ENCODE data around the gene MMP7.

MMP7 gene

GRCh38 chr11:102572554-102573220 lies 42.1 kb upstream of the MMP7 start:
- Histone ChIP-seq H3K9me3 (ENCODE audit: low read length) (peaks cover 4% of the 10 kb centered on the region), H3K4me2 (ENCODE audit: low read length) (no peak overlapping the region), H3F3A (ENCODE audit: insufficient read depth, low read length) (no peaks in the 10 kb centered on the region), H3K27me3 (ENCODE audit: insufficient read depth, low read length) (no peaks in the 10 kb centered on the region), H3K4me1 (ENCODE audit: insufficient read depth, low read length, severe bottlenecking) (peaks cover 11% of the 10 kb centered on the region), H4K20me1 (ENCODE audit: insufficient read depth, low read length) (no peaks in the 10 kb centered on the region), H3K9me2 (ENCODE audit: low read depth, low read length) (no peaks in the 10 kb centered on the region), H2AFZ (ENCODE audit: low read length) (no peak overlapping the region), H3K79me2 (ENCODE audit: insufficient read depth, low read length) (no peaks in the 10 kb centered on the region), H3K4me3 (ENCODE audit: low read depth, low read length, poor library complexity, severe bottlenecking) (no peak overlapping the region), H3K36me3 (ENCODE audit: insufficient read depth, low read length) (no peaks in the 10 kb centered on the region), H3K27ac (ENCODE audit: low read depth, low read length, poor library complexity, severe bottlenecking) (no peak overlapping the region), H3K9ac (ENCODE audit: low read length) (no peak overlapping the region)
- TF ChIP-seq EZH2 (IDR thresholded peaks at IDR 0.05; ENCODE audit: borderline replicate concordance, low read length) (no peak), CTCF (IDR thresholded peaks at IDR 0.05; ENCODE audit: low read length) (no peak)

- H3K79me2 ChIP-seq (ENCODE audit: insufficient read depth, low read length): no peaks in the 10 kb centered on the region
Observed at GRCh38 chr11:102568851-102569250, 38.3 kb upstream of the MMP7 start.

GRCh38 chr11:102566112-102566511 lies 35.6 kb upstream of the MMP7 start:
- H3K9ac ChIP-seq (ENCODE audit: low read length): no peak overlapping the region
- H4K20me1 ChIP-seq (ENCODE audit: insufficient read depth, low read length): no peaks in the 10 kb centered on the region
- no peaks in the 10 kb centered on the region for H3F3A ChIP-seq (ENCODE audit: insufficient read depth, low read length)
- no peak overlapping the region for H3K4me3 ChIP-seq (ENCODE audit: low read depth, low read length, poor library complexity, severe bottlenecking)
- H3K9me2 ChIP-seq (ENCODE audit: low read depth, low read length): no peaks in the 10 kb centered on the region
- TF ChIP-seq EZH2 (IDR thresholded peaks at IDR 0.05; ENCODE audit: borderline replicate concordance, low read length) (no peak), CTCF (IDR thresholded peaks at IDR 0.05; ENCODE audit: low read length) (no peak)
- no peak overlapping the region for H2AFZ ChIP-seq (ENCODE audit: low read length)
- no peaks in the 10 kb centered on the region for H3K27me3 ChIP-seq (ENCODE audit: insufficient read depth, low read length)
- H3K4me2 ChIP-seq (ENCODE audit: low read length): no peak overlapping the region
- no peaks in the 10 kb centered on the region for H3K79me2 ChIP-seq (ENCODE audit: insufficient read depth, low read length)
- no peak overlapping the region for H3K27ac ChIP-seq (ENCODE audit: low read depth, low read length, poor library complexity, severe bottlenecking)
- H3K4me1 ChIP-seq (ENCODE audit: insufficient read depth, low read length, severe bottlenecking): peaks cover 25% of the 10 kb centered on the region
- no peaks in the 10 kb centered on the region for H3K36me3 ChIP-seq (ENCODE audit: insufficient read depth, low read length)
- peaks cover 14% of the 10 kb centered on the region for H3K9me3 ChIP-seq (ENCODE audit: low read length)

More at GRCh38 chr11:102568851-102569250, 38.3 kb upstream of the MMP7 start:
- TF ChIP-seq EZH2 (IDR thresholded peaks at IDR 0.05; ENCODE audit: borderline replicate concordance, low read length) (no peak), CTCF (IDR thresholded peaks at IDR 0.05; ENCODE audit: low read length) (no peak)
- no peaks in the 10 kb centered on the region for H3K4me1 ChIP-seq (ENCODE audit: insufficient read depth, low read length, severe bottlenecking)
- H3K9me2 ChIP-seq (ENCODE audit: low read depth, low read length): no peaks in the 10 kb centered on the region
- H3K4me2 ChIP-seq (ENCODE audit: low read length): no peak overlapping the region
- H3F3A ChIP-seq (ENCODE audit: insufficient read depth, low read length): no peaks in the 10 kb centered on the region
- no peak overlapping the region for H3K27ac ChIP-seq (ENCODE audit: low read depth, low read length, poor library complexity, severe bottlenecking)
- no peak overlapping the region for H3K4me3 ChIP-seq (ENCODE audit: low read depth, low read length, poor library complexity, severe bottlenecking)
- H3K36me3 ChIP-seq (ENCODE audit: insufficient read depth, low read length): no peaks in the 10 kb centered on the region
- H4K20me1 ChIP-seq (ENCODE audit: insufficient read depth, low read length): no peaks in the 10 kb centered on the region
- peaks cover 14% of the 10 kb centered on the region for H3K9me3 ChIP-seq (ENCODE audit: low read length)
- H3K27me3 ChIP-seq (ENCODE audit: insufficient read depth, low read length): no peaks in the 10 kb centered on the region
- no peak overlapping the region for H3K9ac ChIP-seq (ENCODE audit: low read length)
- H2AFZ ChIP-seq (ENCODE audit: low read length): no peak overlapping the region
